ENCODE results near the gene SLC35F4. TPM values are rescaled to one million over a fixed set of nuclear protein-coding genes. Genes with fewer than 3 reads are reported as not detected.

Gene SLC35F4
- total RNA-seq, 4 donors from 2014 or later = 1.5 to 4.0 (median 1.6) TPM

GRCh38 chr14:57851354-57851753 is 14.5 kb downstream of the SLC35F4 start:
- intact Hi-C loops (cut with DNase I) = no loop called here
- TF ChIP-seq CTCF (IDR thresholded peaks at IDR 0.05) = no peak
- no peak for TF ChIP-seq POLR2A (IDR thresholded peaks at IDR 0.05)

GRCh38 chr14:57848786-57849185 is 17.1 kb downstream of the SLC35F4 start:
- intact Hi-C loops (cut with DNase I) = no loop called here
- H3K27ac ChIP-seq = no peak overlapping the region

More at GRCh38 chr14:57851354-57851753, 14.5 kb downstream of the SLC35F4 start:
- DNase-seq = no peak
- Histone ChIP-seq H3K4me3 (replicated peaks in 1 of 3) (no peak overlapping the region), H3K36me3 (no peaks in the 10 kb centered on the region), H3K4me1 (no peaks in the 10 kb centered on the region), H3K9me3 (no peaks in the 10 kb centered on the region), H3K27me3 (no peaks in the 10 kb centered on the region), H3K27ac (no peak overlapping the region)

GRCh38 chr14:57848353-57848752 is 17.5 kb downstream of the SLC35F4 start:
- no peaks in the 10 kb centered on the region for H3K9me3 ChIP-seq
- TF ChIP-seq POLR2A (IDR thresholded peaks at IDR 0.05) = no peak
- TF ChIP-seq CTCF (IDR thresholded peaks at IDR 0.05) = no peak
- intact Hi-C loops (cut with DNase I) = no loop called here
- H3K36me3 ChIP-seq = no peaks in the 10 kb centered on the region
- no peak overlapping the region for H3K27ac ChIP-seq
- no peaks in the 10 kb centered on the region for H3K27me3 ChIP-seq
- H3K4me1 ChIP-seq = no peaks in the 10 kb centered on the region
- 84 to 90% methylated on average over 4 of the region's 4 CpGs for WGBS, 2 donors
- H3K4me3 ChIP-seq (replicated peaks in 1 of 3) = no peak overlapping the region
- no peak for DNase-seq

More at GRCh38 chr14:57848786-57849185, 17.1 kb downstream of the SLC35F4 start:
- no peaks in the 10 kb centered on the region for H3K9me3 ChIP-seq
- WGBS, 2 donors = 66 to 85% methylated on average over 3 of the region's 3 CpGs
- no peaks in the 10 kb centered on the region for H3K36me3 ChIP-seq
- no peak for TF ChIP-seq CTCF (IDR thresholded peaks at IDR 0.05)
- TF ChIP-seq POLR2A (IDR thresholded peaks at IDR 0.05) = no peak
- no peak overlapping the region for H3K4me3 ChIP-seq (replicated peaks in 1 of 3)
- H3K4me1 ChIP-seq = no peaks in the 10 kb centered on the region
- no peak for DNase-seq
- no peaks in the 10 kb centered on the region for H3K27me3 ChIP-seq

GRCh38 chr14:57847706-57848105 is 18.2 kb downstream of the SLC35F4 start:
- DNase-seq = no peak
- 72 to 75% methylated on average over 2 of the region's 2 CpGs for WGBS, 2 donors
- H3K27ac ChIP-seq = no peak overlapping the region
- no peaks in the 10 kb centered on the region for H3K4me1 ChIP-seq
- no peak overlapping the region for H3K4me3 ChIP-seq (replicated peaks in 1 of 3)
- no peaks in the 10 kb centered on the region for H3K36me3 ChIP-seq
- TF ChIP-seq CTCF (IDR thresholded peaks at IDR 0.05) = no peak
- TF ChIP-seq POLR2A (IDR thresholded peaks at IDR 0.05) = no peak
- no peaks in the 10 kb centered on the region for H3K27me3 ChIP-seq
- intact Hi-C loops (cut with DNase I) = no loop called here
- no peaks in the 10 kb centered on the region for H3K9me3 ChIP-seq

GRCh38 chr14:57847096-57847495 is 18.8 kb downstream of the SLC35F4 start:
- no peak for DNase-seq
- Histone ChIP-seq H3K27ac (peak overlapping the region in 1 of 3 donors; percentile 32), H3K9me3 (no peaks in the 10 kb centered on the region), H3K4me3 (replicated peaks in 1 of 3) (no peak overlapping the region), H3K27me3 (no peaks in the 10 kb centered on the region), H3K4me1 (no peaks in the 10 kb centered on the region), H3K36me3 (no peaks in the 10 kb centered on the region)
- intact Hi-C loops (cut with DNase I) = no loop called here
- TF ChIP-seq POLR2A (IDR thresholded peaks at IDR 0.05) (no peak), CTCF (IDR thresholded peaks at IDR 0.05) (no peak)

Measured in thyroid gland (tissue), 4 donors.